ENCODE measurements around the gene MAD2L1BP.

DNA sequence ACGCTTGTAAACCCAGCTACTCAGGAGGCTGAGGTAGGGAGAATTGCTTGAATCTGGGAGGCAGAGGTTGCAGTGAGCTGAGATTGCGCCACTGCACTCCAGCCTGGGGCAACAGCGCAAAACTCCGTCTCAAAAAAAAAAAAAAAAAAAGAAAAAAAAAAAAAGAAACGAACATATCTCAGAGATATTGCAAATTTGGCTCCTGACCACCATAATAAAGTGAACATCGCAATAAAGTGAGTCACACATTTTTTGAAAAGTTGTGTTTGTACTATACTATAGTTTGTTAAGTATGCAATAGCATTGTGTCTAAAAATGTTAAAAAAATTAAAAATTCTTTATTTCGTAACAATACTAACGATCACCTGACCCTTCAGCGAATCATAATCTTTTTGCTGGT, 22.5 kb downstream of the MAD2L1BP start:
- TF ChIP-seq, protein P1, sequence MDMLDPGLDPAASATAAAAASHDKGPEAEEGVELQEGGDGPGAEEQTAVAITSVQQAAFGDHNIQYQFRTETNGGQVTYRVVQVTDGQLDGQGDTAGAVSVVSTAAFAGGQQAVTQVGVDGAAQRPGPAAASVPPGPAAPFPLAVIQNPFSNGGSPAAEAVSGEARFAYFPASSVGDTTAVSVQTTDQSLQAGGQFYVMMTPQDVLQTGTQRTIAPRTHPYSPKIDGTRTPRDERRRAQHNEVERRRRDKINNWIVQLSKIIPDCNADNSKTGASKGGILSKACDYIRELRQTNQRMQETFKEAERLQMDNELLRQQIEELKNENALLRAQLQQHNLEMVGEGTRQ (IDR thresholded peaks at IDR 0.05; ENCODE audit: low read depth, low read length), result no peak
- no peak for TF ChIP-seq POLR2A (IDR thresholded peaks at IDR 0.05; ENCODE audit: low read depth, low read length)
- TF ChIP-seq, protein P2, sequence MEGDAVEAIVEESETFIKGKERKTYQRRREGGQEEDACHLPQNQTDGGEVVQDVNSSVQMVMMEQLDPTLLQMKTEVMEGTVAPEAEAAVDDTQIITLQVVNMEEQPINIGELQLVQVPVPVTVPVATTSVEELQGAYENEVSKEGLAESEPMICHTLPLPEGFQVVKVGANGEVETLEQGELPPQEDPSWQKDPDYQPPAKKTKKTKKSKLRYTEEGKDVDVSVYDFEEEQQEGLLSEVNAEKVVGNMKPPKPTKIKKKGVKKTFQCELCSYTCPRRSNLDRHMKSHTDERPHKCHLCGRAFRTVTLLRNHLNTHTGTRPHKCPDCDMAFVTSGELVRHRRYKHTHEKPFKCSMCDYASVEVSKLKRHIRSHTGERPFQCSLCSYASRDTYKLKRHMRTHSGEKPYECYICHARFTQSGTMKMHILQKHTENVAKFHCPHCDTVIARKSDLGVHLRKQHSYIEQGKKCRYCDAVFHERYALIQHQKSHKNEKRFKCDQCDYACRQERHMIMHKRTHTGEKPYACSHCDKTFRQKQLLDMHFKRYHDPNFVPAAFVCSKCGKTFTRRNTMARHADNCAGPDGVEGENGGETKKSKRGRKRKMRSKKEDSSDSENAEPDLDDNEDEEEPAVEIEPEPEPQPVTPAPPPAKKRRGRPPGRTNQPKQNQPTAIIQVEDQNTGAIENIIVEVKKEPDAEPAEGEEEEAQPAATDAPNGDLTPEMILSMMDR (conservative IDR thresholded peaks at IDR 0.05; ENCODE audit: low read depth, low read length), result no peak
- no peak for TF ChIP-seq NFE2L2 (IDR thresholded peaks at IDR 0.05; ENCODE audit: low read depth, low read length)
- no peak for TF ChIP-seq MAZ (IDR thresholded peaks at IDR 0.05; ENCODE audit: borderline replicate concordance, low read depth, low read length)
- TF ChIP-seq SMC3 (IDR thresholded peaks at IDR 0.05; ENCODE audit: low read depth, low read length), result no peak
- TF ChIP-seq MAFK (IDR thresholded peaks at IDR 0.05; ENCODE audit: low read depth, low read length), result no peak
- no peak for TF ChIP-seq FOS (IDR thresholded peaks at IDR 0.05; ENCODE audit: low read depth, low read length)
- TF ChIP-seq RAD21 (IDR thresholded peaks at IDR 0.05; ENCODE audit: low read length), result no peak
- no peak for TF ChIP-seq MXI1 (IDR thresholded peaks at IDR 0.05; ENCODE audit: borderline replicate concordance, low read depth, low read length)

All from IMR-90 (cell line).